Spleen (tissue), 11 donors: ENCODE results near the gene KATNAL1. TPM values are rescaled to one million over a fixed set of nuclear protein-coding genes. Genes with fewer than 3 reads are reported as not detected.
"Not testable (repeated sequence)": the region's sequence is repeated elsewhere in the genome, so short reads cannot be mapped to it uniquely, and the experiment has no call there.

Experiments used
- DNase-seq: peaks from one replicate; pipeline ENCODE4 v3.0.0-alpha.2; 2020
- H3K27ac ChIP-seq, 8 donors: fragments of 200-600 bp; sonication (generic) in 7 of 8; 1 replicate in 4 of 8; 2 replicates in 4 of 8; pipeline versions ENCODE4 v1.5.0 to v1.8.0; 2016 to 2021; ENCODE audit warnings: inconsistent platforms in 4 of 8, mild to moderate bottlenecking in 4 of 8, moderate library complexity in 1 of 8
- H3K27me3 ChIP-seq, 7 donors: fragments of 200-600 bp; sonication (generic) in 6 of 7; replicated peaks in 1 of 7; 1 replicate in 4 of 7; 2 replicates in 3 of 7; pipeline versions ENCODE4 v1.5.0 to v1.8.0; 2016 to 2021; ENCODE audit warnings: inconsistent platforms in 3 of 7, mild to moderate bottlenecking in 1 of 7
- H3K36me3 ChIP-seq, 6 donors: fragments of 200-600 bp; sonication (generic) in 5 of 6; 1 replicate in 4 of 6; 2 replicates in 2 of 6; pipeline versions ENCODE4 v1.5.0 to v1.8.0; 2016 to 2021; ENCODE audit warnings: inconsistent platforms in 2 of 6
- H3K4me1 ChIP-seq, 6 donors: fragments of 200-600 bp; sonication (generic) in 5 of 6; 1 replicate in 3 of 6; 2 replicates in 3 of 6; pipeline versions ENCODE4 v1.5.0 to v1.8.0; 2016 to 2021; ENCODE audit warnings: inconsistent platforms in 3 of 6
- H3K4me3 ChIP-seq, 8 donors: fragments of 200-600 bp; sonication (generic) in 7 of 8; 1 replicate in 4 of 8; 2 replicates in 4 of 8; pipeline versions ENCODE4 v1.5.0 to v1.8.0; 2016 to 2021; ENCODE audit warnings: inconsistent platforms in 4 of 8, mild to moderate bottlenecking in 4 of 8, moderate library complexity in 2 of 8
- H3K9me3 ChIP-seq, 8 donors: fragments of 200-600 bp; sonication (generic) in 7 of 8; 1 replicate in 4 of 8; 2 replicates in 4 of 8; pipeline versions ENCODE4 v1.5.0 to v1.8.0; 2016 to 2021; ENCODE audit warnings: inconsistent platforms in 4 of 8
- CTCF ChIP-seq, 11 experiments: fragments of 200-600 bp in 7 of 11; fragments of 450-650 bp in 4 of 11; sonication (generic) in 4 of 11; IDR thresholded peaks in 8 of 11; conservative IDR thresholded peaks in 3 of 11; 1 replicate in 7 of 11; 2 replicates in 4 of 11; pipeline versions ENCODE4 v1.4.0 to v1.8.0; 2016 to 2021; ENCODE audit warnings: antibody characterized with exemption in 11 of 11, inconsistent platforms in 4 of 11, mild to moderate bottlenecking in 1 of 11
- POLR2A ChIP-seq, 3 donors: fragments of 450-650 bp; IDR thresholded peaks; one replicate each; pipeline ENCODE4 v1.5.1; 2017; ENCODE audit warnings: antibody characterized with exemption in 3 of 3, mild to moderate bottlenecking in 1 of 3
- POLR2AphosphoS5 ChIP-seq, 3 donors: sonication (generic); formaldehyde crosslinking; IDR thresholded peaks; one replicate each; pipeline ENCODE4 v1.5.1; 2017; ENCODE audit warnings: antibody characterized with exemption in 3 of 3
- WGBS, 5 donors: extraction: QIAGEN DNeasy Blood & Tissue Kit in 3 of 5; methylation state at CpG; one replicate each; pipeline versions ENCODE4 v1.1.5 to v1.1.7; 2013 to 2018; 5-methylcytosine and 5-hydroxymethylcytosine counted together
- intact Hi-C: fragments of 100-400 bp; cut with DNase I; formaldehyde crosslinking; loops from one replicate; pipeline ENCODE4 v1.15.0; 2023; ENCODE audit warnings: low total_unique reads
- polyA plus RNA-seq, 3 donors: library from polyadenylated mRNA; stranded (reverse); fragments of 200-250 nt; gene quantifications; one replicate each; pipeline ENCODE4 v1.2.1, GENCODE V29; 2013
- total RNA-seq, 7 donors: library from RNA; depleted of rRNA in 3 of 7; stranded (reverse); fragments of >200 nt in 3 of 7; fragmentation: NEBNext Ultra II Directional in 4 of 7; extraction: Animal tissue kit (Norgen Biotek cat#: 25700) in 4 of 7; gene quantifications; one replicate each; pipeline versions ENCODE4 v1.1.0 to v1.2.1, GENCODE V29; 2016 to 2021
- donor health status: healthy with polysubstance abuse.
- donor health status: DM: no; HTN: no; CAD: no; lungs with moderate emphysema.
- donor health status: DM: no; HTN: no; CAD: no.
- donor health status: Bipolar disorder and iron deficiency.
- donor health status: healthy.
- donor health status: DM: no; HTN: no; CAD: no.
- donor health status: DM: yes; HTN: yes; CAD: no.

Gene KATNAL1
- total and polyA plus RNA-seq, 10 donors = 0.78 to 17.6 (median 9.5) TPM

- H3K27ac ChIP-seq = no peak overlapping the region
- H3K9me3 ChIP-seq = peaks cover 0 to 6% (median 0%) of the 10 kb centered on the region in 8 donors
- no peaks in the 10 kb centered on the region for H3K27me3 ChIP-seq
- TF ChIP-seq POLR2A (IDR thresholded peaks at IDR 0.05) (no peak), CTCF (IDR thresholded peaks at IDR 0.05 in 8 of 11, conservative IDR thresholded peaks at IDR 0.05 in 3 of 11) (no peak), POLR2AphosphoS5 (IDR thresholded peaks at IDR 0.05) (no peak)
- intact Hi-C loops = no loop called here
- H3K4me1 ChIP-seq = no peaks in the 10 kb centered on the region
- WGBS, 5 donors = 88 to 92% (median 91%) methylated on average over 13 of the region's 13 CpGs
- no peak overlapping the region for H3K4me3 ChIP-seq
- H3K36me3 ChIP-seq = no peaks in the 10 kb centered on the region
- DNase-seq = no peak
Observed at GRCh38 chr13:30181888-30182651, 125.3 kb downstream of the KATNAL1 start.

- no peaks in the 10 kb centered on the region for H3K36me3 ChIP-seq
- WGBS, 5 donors = 79 to 86% (median 79%) methylated on average over 2 of the region's 2 CpGs
- no peak overlapping the region for H3K27ac ChIP-seq
- TF ChIP-seq POLR2A (IDR thresholded peaks at IDR 0.05) = no peak
- TF ChIP-seq POLR2AphosphoS5 (IDR thresholded peaks at IDR 0.05) = no peak
- TF ChIP-seq CTCF (IDR thresholded peaks at IDR 0.05 in 8 of 11, conservative IDR thresholded peaks at IDR 0.05 in 3 of 11) = no peak
- H3K27me3 ChIP-seq = no peaks in the 10 kb centered on the region
- DNase-seq = no peak
- H3K9me3 ChIP-seq = no peaks in the 10 kb centered on the region
- intact Hi-C loops = no loop called here
- H3K4me1 ChIP-seq = no peaks in the 10 kb centered on the region
- no peak overlapping the region for H3K4me3 ChIP-seq
Observed at GRCh38 chr13:30179597-30180276, 127.6 kb downstream of the KATNAL1 start.

- no peak for DNase-seq
- 88 to 98% (median 91%) methylated on average over 5 of the region's 5 CpGs for WGBS, 5 donors
- Histone ChIP-seq H3K4me1 (peaks cover 0 to 5% (median 0%) of the 10 kb centered on the region in 6 donors), H3K27me3 (no peaks in the 10 kb centered on the region), H3K27ac (no peak overlapping the region), H3K9me3 (no peaks in the 10 kb centered on the region), H3K4me3 (no peak overlapping the region), H3K36me3 (no peaks in the 10 kb centered on the region)
- intact Hi-C loops = no loop called here
- no peak for TF ChIP-seq CTCF (IDR thresholded peaks at IDR 0.05 in 8 of 11, conservative IDR thresholded peaks at IDR 0.05 in 3 of 11)
- TF ChIP-seq POLR2A (IDR thresholded peaks at IDR 0.05) = no peak
- TF ChIP-seq POLR2AphosphoS5 (IDR thresholded peaks at IDR 0.05) = no peak
Observed at GRCh38 chr13:30178976-30179375, 128.4 kb downstream of the KATNAL1 start.

GRCh38 chr13:30175166-30175565 lies 132.2 kb downstream of the KATNAL1 start:
- 83 to 97% (median 91%) methylated on average over 5 of the region's 5 CpGs for WGBS, 5 donors
- H3K36me3 ChIP-seq = no peaks in the 10 kb centered on the region
- no peak overlapping the region for H3K4me3 ChIP-seq
- intact Hi-C loops = no loop called here
- H3K27ac ChIP-seq = no peak overlapping the region
- DNase-seq = no peak
- no peaks in the 10 kb centered on the region for H3K9me3 ChIP-seq
- H3K27me3 ChIP-seq = no peaks in the 10 kb centered on the region
- no peak for TF ChIP-seq POLR2A (IDR thresholded peaks at IDR 0.05)
- no peak for TF ChIP-seq POLR2AphosphoS5 (IDR thresholded peaks at IDR 0.05)
- TF ChIP-seq CTCF (IDR thresholded peaks at IDR 0.05 in 8 of 11, conservative IDR thresholded peaks at IDR 0.05 in 3 of 11) = no peak
- H3K4me1 ChIP-seq = peaks cover 0 to 5% (median 0%) of the 10 kb centered on the region in 6 donors

- H3K4me1 ChIP-seq, H3K27me3 ChIP-seq, H3K9me3 ChIP-seq, H3K36me3 ChIP-seq, DNase-seq, H3K4me3 ChIP-seq, intact Hi-C loops, H3K27ac ChIP-seq: not testable (repeated sequence)
- WGBS, 5 donors = 55 to 75% (median 64%) methylated on average over 6 of the region's 6 CpGs
Observed at GRCh38 chr13:30174250-30174649, 133.1 kb downstream of the KATNAL1 start.
